Immature natural killer cell (primary cell): ENCODE results near the gene TMEM132C. TPM values are rescaled to one million over a fixed set of nuclear protein-coding genes. Genes with fewer than 3 reads are reported as not detected.

ENCODE experiments used
- DNase-seq, 3 donors: peaks; one replicate each; pipeline ENCODE4 v3.0.0; 2022; ENCODE audit warnings: mixed read lengths in 1 of 3
- H3K27ac Mint-ChIP-seq, 6 donors: one replicate each; pipeline ENCODE4 v1.8.0; 2020; ENCODE audit warnings: mixed read lengths in 6 of 6, mild to moderate bottlenecking in 5 of 6, inconsistent platforms in 4 of 6, moderate library complexity in 3 of 6
- H3K27me3 Mint-ChIP-seq, 3 donors: one replicate each; pipeline ENCODE4 v1.8.0; 2020 to 2021; ENCODE audit warnings: low read depth in 3 of 3, mild to moderate bottlenecking in 3 of 3, mixed read lengths in 3 of 3, moderate library complexity in 3 of 3, inconsistent platforms in 1 of 3
- H3K36me3 Mint-ChIP-seq, 3 donors: one replicate each; pipeline ENCODE4 v1.8.0; 2020; ENCODE audit warnings: mixed read lengths in 3 of 3, inconsistent platforms in 2 of 3, mild to moderate bottlenecking in 2 of 3
- H3K4me1 Mint-ChIP-seq, 2 donors: one replicate each; pipeline ENCODE4 v1.8.0; 2020; ENCODE audit warnings: inconsistent platforms in 2 of 2, mild to moderate bottlenecking in 2 of 2, mixed read lengths in 2 of 2, moderate library complexity in 1 of 2
- H3K4me3 Mint-ChIP-seq, 5 donors: one replicate each; pipeline ENCODE4 v1.8.0; 2020; ENCODE audit warnings: mild to moderate bottlenecking in 5 of 5, mixed read lengths in 5 of 5, inconsistent platforms in 3 of 5, moderate library complexity in 3 of 5
- H3K9me3 Mint-ChIP-seq, 6 donors: one replicate each; pipeline ENCODE4 v1.8.0; 2020; ENCODE audit warnings: mild to moderate bottlenecking in 6 of 6, mixed read lengths in 6 of 6, inconsistent platforms in 4 of 6, moderate library complexity in 3 of 6
- polyA plus RNA-seq, 3 donors: library from polyadenylated mRNA; unstranded; fragments of 300-500 nt; fragmentation: Illumina TruSeq; gene quantifications; one replicate each; pipeline ENCODE4 v1.2.3, GENCODE V29; 2021

TMEM132C gene
- polyA plus RNA-seq, 3 donors from 2014 or later = 0.24 TPM; not detected in 2

- no peak overlapping the region for H3K4me3 Mint-ChIP-seq
- no peaks in the 10 kb centered on the region for H3K4me1 Mint-ChIP-seq
- peaks cover 0 to 10% (median 0%) of the 10 kb centered on the region in 6 donors for H3K9me3 Mint-ChIP-seq
- no peak for DNase-seq
- H3K27ac Mint-ChIP-seq = no peak overlapping the region
- H3K27me3 Mint-ChIP-seq = peaks cover 6 to 10% (median 8%) of the 10 kb centered on the region in 3 donors
- H3K36me3 Mint-ChIP-seq = peaks cover 0 to 9% (median 0%) of the 10 kb centered on the region in 3 donors
Measured at GRCh38 chr12:128554546-128555304, 287.8 kb downstream of the TMEM132C start.

GRCh38 chr12:128557231-128557630 lies 290.3 kb downstream of the TMEM132C start:
- H3K4me1 Mint-ChIP-seq = no peaks in the 10 kb centered on the region
- peaks cover 0 to 9% (median 0%) of the 10 kb centered on the region in 3 donors for H3K36me3 Mint-ChIP-seq
- no peak overlapping the region for H3K27ac Mint-ChIP-seq

GRCh38 chr12:128564956-128565355 lies 298.0 kb downstream of the TMEM132C start:
- no peak overlapping the region for H3K27ac Mint-ChIP-seq
- H3K4me1 Mint-ChIP-seq = peaks cover 12 to 16% of the 10 kb centered on the region in 2 donors
- H3K36me3 Mint-ChIP-seq = no peaks in the 10 kb centered on the region
- H3K4me3 Mint-ChIP-seq = no peak overlapping the region
- H3K27me3 Mint-ChIP-seq = peaks cover 3 to 13% (median 8%) of the 10 kb centered on the region in 3 donors
- H3K9me3 Mint-ChIP-seq = peaks cover 0 to 7% (median 0%) of the 10 kb centered on the region in 6 donors
- no peak for DNase-seq

More at GRCh38 chr12:128557231-128557630, 290.3 kb downstream of the TMEM132C start:
- H3K27me3 Mint-ChIP-seq = peaks cover 5 to 10% (median 8%) of the 10 kb centered on the region in 3 donors
- no peak for DNase-seq
- peaks cover 0 to 11% (median 0%) of the 10 kb centered on the region in 6 donors for H3K9me3 Mint-ChIP-seq
- no peak overlapping the region for H3K4me3 Mint-ChIP-seq

DNA sequence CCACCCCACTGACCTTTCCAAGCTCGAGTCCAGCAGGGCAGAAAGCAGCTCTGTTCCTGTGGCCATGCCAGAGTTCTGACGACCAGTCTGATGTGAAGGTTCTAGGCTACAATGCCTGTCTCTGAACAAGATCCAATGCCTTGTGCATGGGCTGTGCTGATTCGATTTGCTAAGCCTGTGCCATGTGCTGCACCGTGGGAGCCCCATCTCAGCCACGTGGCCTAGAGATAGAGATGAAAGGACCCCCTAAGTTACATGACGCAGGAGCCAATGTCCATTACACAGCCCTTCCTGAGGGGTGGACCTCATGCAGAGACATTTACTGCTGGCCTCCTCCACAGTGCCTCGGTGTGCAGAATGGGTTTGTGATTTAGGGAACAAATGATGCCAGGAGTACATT lies 300.8 kb downstream of the TMEM132C start:
- Mint-ChIP-seq H3K4me1 (peaks cover 27% of the 10 kb centered on the region in 2 donors), H3K27ac (no peak overlapping the region), H3K36me3 (no peaks in the 10 kb centered on the region), H3K4me3 (no peak overlapping the region), H3K9me3 (peaks cover 0 to 2% (median 0%) of the 10 kb centered on the region in 6 donors), H3K27me3 (peaks cover 0 to 12% (median 5%) of the 10 kb centered on the region in 3 donors)
- DNase-seq = no peak

DNA sequence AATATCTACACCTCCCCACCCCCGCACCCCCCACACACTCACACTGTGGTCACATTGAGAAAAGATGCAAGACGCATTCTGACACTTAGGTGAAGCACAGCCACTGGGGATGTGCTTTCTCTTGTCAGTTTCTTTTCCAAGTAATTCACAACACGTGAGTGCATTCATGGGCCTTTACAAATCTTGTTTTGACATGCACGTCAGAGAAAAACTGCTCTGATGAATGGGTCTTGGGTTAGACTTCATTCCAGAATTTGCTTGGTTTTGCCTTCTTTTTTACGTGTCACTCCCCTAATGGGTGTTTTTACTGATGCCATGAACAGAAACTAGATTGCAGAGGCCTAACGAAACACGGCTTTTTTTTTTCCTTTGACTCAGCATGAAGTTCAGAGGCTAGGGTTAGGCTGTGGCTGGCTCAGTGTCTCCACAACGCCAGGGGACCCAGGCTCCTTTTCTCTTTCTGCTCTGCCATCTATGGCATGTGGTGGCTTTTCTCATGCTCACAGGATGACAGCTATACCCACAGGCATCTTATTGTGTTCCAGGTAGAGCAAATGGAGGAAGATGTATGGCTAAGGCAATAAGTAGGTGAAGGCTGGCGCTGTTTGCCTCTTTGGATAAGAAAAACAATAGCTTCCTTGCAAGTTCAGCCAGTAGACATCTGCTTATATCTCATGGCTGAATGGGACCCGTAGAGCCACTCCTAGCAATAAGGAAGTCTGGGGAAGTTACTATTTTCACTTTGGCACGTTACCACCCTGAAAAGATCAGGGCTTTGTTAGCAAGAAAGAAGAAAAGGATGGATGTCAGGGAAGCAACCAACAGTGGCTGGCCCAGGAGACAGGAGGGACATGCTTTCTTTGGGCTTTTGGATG lies 303.5 kb downstream of the TMEM132C start:
- peaks cover 0 to 12% (median 5%) of the 10 kb centered on the region in 3 donors for H3K27me3 Mint-ChIP-seq
- peak overlapping the region; percentile 58 to 81 (median 62) for H3K4me3 Mint-ChIP-seq
- no peaks in the 10 kb centered on the region for H3K36me3 Mint-ChIP-seq
- H3K27ac Mint-ChIP-seq = peak overlapping the region; percentile 80 to 91 (median 88)
- DNase-seq = peak; percentile 54 to 72 (median 62)
- peaks cover 27% of the 10 kb centered on the region in 2 donors for H3K4me1 Mint-ChIP-seq
- H3K9me3 Mint-ChIP-seq = peaks cover 0 to 1% (median 0%) of the 10 kb centered on the region in 6 donors

DNA sequence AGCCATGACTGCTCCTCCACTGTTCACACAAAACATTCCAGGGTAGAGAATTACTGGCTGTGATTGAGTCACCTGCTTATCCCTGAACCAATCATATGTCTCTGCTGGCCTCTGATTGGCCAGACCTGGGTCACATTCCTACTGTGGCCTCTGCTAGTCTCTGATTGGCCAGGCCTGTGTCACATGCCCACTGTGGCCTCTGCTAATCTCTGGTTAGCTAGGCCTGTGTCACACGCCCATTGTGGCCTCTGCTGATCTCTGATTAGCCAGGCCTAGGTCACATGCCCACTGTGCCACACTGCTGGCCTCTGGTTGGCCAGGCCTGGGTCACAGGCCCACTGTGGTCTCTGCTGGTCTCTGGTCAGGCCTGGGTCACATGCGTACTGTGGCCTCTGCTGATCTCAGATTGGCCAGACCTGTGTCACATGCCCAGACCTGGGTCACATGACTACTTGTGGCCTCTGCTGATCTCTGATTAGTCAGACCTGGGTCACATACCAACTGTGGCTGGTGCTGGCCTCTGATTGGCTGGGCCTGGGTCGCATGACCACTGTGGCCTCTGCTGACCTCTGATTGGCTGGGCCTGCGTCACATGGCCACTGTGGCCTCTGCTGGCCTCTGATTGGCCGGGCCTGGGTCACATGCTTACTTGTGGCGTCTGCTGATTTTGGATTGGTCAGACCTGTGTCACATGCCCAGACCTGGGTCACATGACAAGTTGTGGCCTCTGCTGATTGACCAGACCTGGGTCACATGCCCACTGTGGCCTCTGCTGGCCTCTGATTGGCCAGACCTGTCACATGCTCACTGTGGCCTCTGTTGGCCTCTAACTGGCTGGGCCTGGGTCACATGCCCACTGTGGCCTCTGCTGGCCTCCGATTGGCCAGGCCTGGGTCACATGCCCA lies 305.2 kb downstream of the TMEM132C start:
- peaks cover 0 to 1% (median 0%) of the 10 kb centered on the region in 6 donors for H3K9me3 Mint-ChIP-seq
- peaks cover 27% of the 10 kb centered on the region in 2 donors for H3K4me1 Mint-ChIP-seq
- H3K27ac Mint-ChIP-seq = peak overlapping the region in 2 of 6 donors; percentile 11 to 29
- H3K4me3 Mint-ChIP-seq = peak overlapping the region in 1 of 5 donors; percentile 49
- H3K36me3 Mint-ChIP-seq = no peaks in the 10 kb centered on the region
- peaks cover 3 to 13% (median 5%) of the 10 kb centered on the region in 3 donors for H3K27me3 Mint-ChIP-seq
- DNase-seq = no peak

- no peak for DNase-seq
- no peaks in the 10 kb centered on the region for H3K36me3 Mint-ChIP-seq
- H3K27ac Mint-ChIP-seq = no peak overlapping the region
- peaks cover 0 to 1% (median 0%) of the 10 kb centered on the region in 6 donors for H3K9me3 Mint-ChIP-seq
- peaks cover 1 to 8% (median 3%) of the 10 kb centered on the region in 3 donors for H3K27me3 Mint-ChIP-seq
- no peak overlapping the region for H3K4me3 Mint-ChIP-seq
- peaks cover 22 to 25% of the 10 kb centered on the region in 2 donors for H3K4me1 Mint-ChIP-seq
Measured at GRCh38 chr12:128573907-128574306, 306.9 kb downstream of the TMEM132C start.

GRCh38 chr12:128578045-128578444 lies 311.1 kb downstream of the TMEM132C start:
- Mint-ChIP-seq H3K27ac (no peak overlapping the region), H3K9me3 (no peaks in the 10 kb centered on the region), H3K4me3 (no peak overlapping the region), H3K4me1 (no peaks in the 10 kb centered on the region), H3K27me3 (peaks cover 1 to 4% (median 3%) of the 10 kb centered on the region in 3 donors), H3K36me3 (no peaks in the 10 kb centered on the region)
- DNase-seq = no peak

GRCh38 chr12:128581321-128581761 lies 314.4 kb downstream of the TMEM132C start:
- no peaks in the 10 kb centered on the region for H3K9me3 Mint-ChIP-seq
- H3K27ac Mint-ChIP-seq = no peak overlapping the region
- peaks cover 1 to 6% (median 3%) of the 10 kb centered on the region in 3 donors for H3K27me3 Mint-ChIP-seq
- H3K36me3 Mint-ChIP-seq = no peaks in the 10 kb centered on the region
- H3K4me3 Mint-ChIP-seq = no peak overlapping the region
- DNase-seq = no peak
- H3K4me1 Mint-ChIP-seq = no peaks in the 10 kb centered on the region

DNA sequence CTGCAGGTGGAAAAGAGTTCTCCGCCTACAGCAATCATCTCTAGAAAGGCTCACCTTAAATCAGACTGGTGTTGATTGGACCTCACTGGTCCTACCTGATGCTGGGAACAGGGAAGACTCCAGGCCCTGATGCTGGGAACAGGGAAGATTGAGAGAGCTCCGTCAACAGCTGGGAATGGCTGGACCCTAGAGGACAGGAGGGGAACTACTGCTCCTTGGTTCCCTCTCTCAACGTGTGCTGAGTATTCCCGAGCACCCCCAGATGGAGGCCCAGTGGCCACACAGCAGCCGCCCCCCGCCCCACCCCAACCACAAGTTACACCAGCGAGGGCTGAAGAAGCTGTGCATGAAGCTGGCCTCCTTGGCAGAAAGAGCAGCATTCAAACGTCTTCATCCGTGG lies 316.5 kb downstream of the TMEM132C start:
- no peaks in the 10 kb centered on the region for H3K36me3 Mint-ChIP-seq
- H3K27ac Mint-ChIP-seq = no peak overlapping the region
- no peaks in the 10 kb centered on the region for H3K4me1 Mint-ChIP-seq
- no peaks in the 10 kb centered on the region for H3K9me3 Mint-ChIP-seq
- H3K4me3 Mint-ChIP-seq = no peak overlapping the region
- DNase-seq = no peak
- peaks cover 2 to 6% (median 2%) of the 10 kb centered on the region in 3 donors for H3K27me3 Mint-ChIP-seq

- DNase-seq = no peak
- H3K9me3 Mint-ChIP-seq = no peaks in the 10 kb centered on the region
- no peaks in the 10 kb centered on the region for H3K36me3 Mint-ChIP-seq
- H3K4me1 Mint-ChIP-seq = no peaks in the 10 kb centered on the region
- no peak overlapping the region for H3K4me3 Mint-ChIP-seq
- H3K27ac Mint-ChIP-seq = no peak overlapping the region
- H3K27me3 Mint-ChIP-seq = peaks cover 2% of the 10 kb centered on the region in 3 donors
Measured at GRCh38 chr12:128586451-128587029, 319.6 kb downstream of the TMEM132C start.

GRCh38 chr12:128587918-128588317 lies 320.9 kb downstream of the TMEM132C start:
- Mint-ChIP-seq H3K9me3 (no peaks in the 10 kb centered on the region), H3K4me3 (no peak overlapping the region), H3K27me3 (peaks cover 2 to 5% (median 2%) of the 10 kb centered on the region in 3 donors), H3K4me1 (no peaks in the 10 kb centered on the region), H3K36me3 (no peaks in the 10 kb centered on the region), H3K27ac (no peak overlapping the region)
- no peak for DNase-seq
